Smooth muscle cell (in vitro differentiated cells): Measurements from ENCODE around the gene MACROD2. TPM values are rescaled to one million over a fixed set of nuclear protein-coding genes. Genes with fewer than 3 reads are reported as not detected.

Experiments
- DNase-seq: peaks from one replicate; lab custom pipeline; 2025; ENCODE audit not compliant: unreplicated experiment; lab: John Stamatoyannopoulos, UW
- H2AFZ ChIP-seq: fragments of 200-600 bp; sonication (generic); 2 replicates; pipeline ENCODE4 v1.6.0; 2016; ENCODE audit warnings: antibody characterized with exemption, low read depth, mild to moderate bottlenecking
- H3F3A ChIP-seq: fragments of 200-600 bp; sonication (generic); 2 replicates; pipeline ENCODE4 v1.6.0; 2017; ENCODE audit warnings: antibody characterized with exemption, low read depth
- H3K27ac ChIP-seq: fragments of 200-600 bp; sonication (generic); 2 replicates; pipeline ENCODE4 v1.5.1; 2016; ENCODE audit warnings: low read depth, mild to moderate bottlenecking
- H3K27me3 ChIP-seq: fragments of 200-600 bp; sonication (generic); 2 replicates; pipeline ENCODE4 v1.6.1; 2016; ENCODE audit warnings: low read depth, mild to moderate bottlenecking
- H3K36me3 ChIP-seq: fragments of 200-600 bp; sonication (generic); 2 replicates; pipeline ENCODE4 v1.5.1; 2016; ENCODE audit warnings: low read depth
- H3K4me1 ChIP-seq: fragments of 200-600 bp; sonication (generic); 2 replicates; pipeline ENCODE4 v1.5.1; 2016; ENCODE audit warnings: low read depth
- H3K4me2 ChIP-seq: fragments of 200-600 bp; sonication (generic); 2 replicates; pipeline ENCODE4 v1.6.0; 2016; ENCODE audit warnings: mild to moderate bottlenecking
- H3K4me3 ChIP-seq: fragments of 200-600 bp; sonication (generic); 2 replicates; pipeline ENCODE4 v1.5.1; 2016; ENCODE audit warnings: mild to moderate bottlenecking
- H3K79me2 ChIP-seq: fragments of 200-600 bp; sonication (generic); 2 replicates; pipeline ENCODE4 v1.6.0; 2016; ENCODE audit warnings: low read depth, mild to moderate bottlenecking
- H3K9ac ChIP-seq: fragments of 200-600 bp; sonication (generic); 2 replicates; pipeline ENCODE4 v1.6.0; 2016; ENCODE audit warnings: low read depth
- H3K9me3 ChIP-seq: fragments of 200-600 bp; sonication (generic); replicated peaks from 2 replicates; pipeline ENCODE4 v1.5.1; 2016; ENCODE audit warnings: low read depth
- H4K20me1 ChIP-seq: fragments of 200-600 bp; sonication (generic); 2 replicates; pipeline ENCODE4 v1.6.0; 2016; ENCODE audit warnings: low read depth
- CTCF ChIP-seq: fragments of 200-600 bp; sonication (generic); IDR thresholded peaks from 2 replicates; pipeline ENCODE4 v1.5.1; 2017; ENCODE audit warnings: borderline replicate concordance, mild to moderate bottlenecking, antibody characterized with exemption; ENCODE audit not compliant: insufficient read depth, poor library complexity, severe bottlenecking
- WGBS: methylation state at CpG from one replicate; pipeline ENCODE4 v1.1.7; 2016; ENCODE audit warnings: low lambda C conversion rate; 5-methylcytosine and 5-hydroxymethylcytosine counted together
- polyA plus RNA-seq: library from polyadenylated mRNA; unstranded; fragments of >200 nt; fragmentation: Nextera tagmentation; extraction: Ambion mirVana; gene quantifications from 2 replicates; pipeline ENCODE4 v1.2.1, GENCODE V29; 2016
- total RNA-seq: library from RNA; depleted of rRNA; stranded (reverse); fragments of >200 nt; gene quantifications from 2 replicates; pipeline ENCODE4 v1.2.3, GENCODE V29; 2014

The MACROD2 gene
- total and polyA plus RNA-seq, 2 experiments from 2014 or later, result 0.04 to 0.32 TPM

- Histone ChIP-seq H3K27me3 (no peaks in the 10 kb centered on the region), H2AFZ (no peak overlapping the region), H3K27ac (no peak overlapping the region), H3K36me3 (no peaks in the 10 kb centered on the region), H3K79me2 (no peaks in the 10 kb centered on the region), H3K4me2 (peak overlapping the region; percentile 45), H3K9me3 (no peaks in the 10 kb centered on the region), H4K20me1 (no peaks in the 10 kb centered on the region), H3F3A (peaks cover 8% of the 10 kb centered on the region), H3K4me3 (no peak overlapping the region), H3K4me1 (peaks cover 27% of the 10 kb centered on the region), H3K9ac (no peak overlapping the region)
- WGBS, result 3% methylated on average over 8 of the region's 8 CpGs
- no peak for TF ChIP-seq CTCF
- DNase-seq, result no peak
Observed at GRCh38 chr20:14915356-14915755, 920.0 kb downstream of the MACROD2 start.

DNA sequence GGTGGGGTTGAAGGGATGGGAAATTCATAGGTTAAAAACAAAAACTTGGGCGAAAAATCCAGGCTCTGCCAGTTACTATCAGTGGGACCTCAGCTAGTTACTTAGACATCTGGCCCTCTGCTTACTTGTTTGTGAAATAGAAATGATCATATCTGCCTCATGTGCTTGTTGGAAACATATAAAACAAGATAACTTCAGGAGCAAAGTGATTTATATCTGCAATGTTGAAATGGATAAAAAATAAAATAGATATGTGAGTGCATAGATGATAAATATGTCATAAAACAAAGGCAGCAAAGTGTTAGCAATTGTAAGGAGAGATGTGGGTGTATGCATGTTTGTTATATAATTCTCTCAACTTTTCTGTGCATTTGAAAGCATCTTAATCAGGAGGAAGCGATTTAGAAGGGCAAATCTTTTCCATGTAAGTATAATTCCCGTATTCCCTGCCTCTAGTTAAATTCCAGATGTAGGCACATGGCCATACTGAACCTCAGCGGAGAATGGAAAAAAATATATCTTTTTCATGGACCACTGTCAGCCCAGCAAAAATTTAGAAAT lies 921.1 kb downstream of the MACROD2 start:
- Histone ChIP-seq H3K79me2 (no peaks in the 10 kb centered on the region), H3K9me3 (no peaks in the 10 kb centered on the region), H3K27ac (no peak overlapping the region), H3K4me2 (peak overlapping the region; percentile 45), H3K27me3 (no peaks in the 10 kb centered on the region), H3K4me1 (peaks cover 29% of the 10 kb centered on the region), H3K36me3 (no peaks in the 10 kb centered on the region), H3K9ac (no peak overlapping the region), H3K4me3 (no peak overlapping the region), H4K20me1 (no peaks in the 10 kb centered on the region), H3F3A (peaks cover 8% of the 10 kb centered on the region), H2AFZ (no peak overlapping the region)
- no peak for DNase-seq
- 60% methylated on average over 4 of the region's 4 CpGs for WGBS
- no peak for TF ChIP-seq CTCF

DNA sequence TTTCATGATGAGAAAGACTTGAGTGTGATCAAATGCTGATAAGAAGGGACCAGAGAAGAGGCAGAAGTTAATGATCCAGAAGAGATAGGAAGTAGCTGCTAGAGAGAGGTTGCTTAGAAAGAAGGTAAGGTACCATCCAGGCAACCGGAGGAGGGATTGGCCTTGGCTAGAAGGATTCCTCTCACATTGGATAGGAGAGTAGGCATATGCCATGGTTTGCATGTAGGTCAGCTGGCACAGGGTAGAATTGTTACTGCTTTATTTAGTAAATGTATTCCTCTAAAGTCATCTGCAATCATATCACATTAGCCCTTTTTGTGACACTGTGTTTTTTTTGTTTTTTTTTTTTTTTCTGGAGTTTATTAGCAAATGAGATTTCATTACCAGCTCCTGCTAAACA lies 923.0 kb downstream of the MACROD2 start:
- Histone ChIP-seq H3K4me3 (no peak overlapping the region), H3K79me2 (no peaks in the 10 kb centered on the region), H3F3A (peaks cover 8% of the 10 kb centered on the region), H3K27me3 (no peaks in the 10 kb centered on the region), H2AFZ (no peak overlapping the region), H3K4me2 (no peak overlapping the region), H3K9me3 (no peaks in the 10 kb centered on the region), H4K20me1 (no peaks in the 10 kb centered on the region), H3K9ac (no peak overlapping the region), H3K27ac (no peak overlapping the region), H3K4me1 (peaks cover 38% of the 10 kb centered on the region), H3K36me3 (no peaks in the 10 kb centered on the region)
- no peak for DNase-seq
- no peak for TF ChIP-seq CTCF
- WGBS, result 95% methylated on average over 1 of the region's 1 CpG

DNA sequence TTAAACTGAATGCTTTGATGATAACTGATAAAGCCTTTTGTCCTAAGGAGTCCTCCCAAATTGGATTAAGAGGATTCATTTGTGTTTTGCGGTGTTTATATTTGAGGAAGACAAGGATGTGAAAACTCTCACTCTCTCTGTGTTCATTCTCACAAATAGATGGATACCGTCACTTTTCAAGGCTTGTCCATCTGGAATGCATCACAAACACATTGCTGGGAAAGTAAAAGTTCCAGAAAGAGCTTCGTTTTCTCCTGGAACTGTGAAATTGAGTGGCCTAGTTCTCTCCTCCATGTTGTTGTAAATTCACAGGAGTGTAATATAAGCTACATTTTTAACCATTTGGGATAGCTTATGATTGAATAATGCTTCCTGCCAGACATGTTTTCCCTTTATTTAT lies 923.7 kb downstream of the MACROD2 start:
- no peaks in the 10 kb centered on the region for H4K20me1 ChIP-seq
- no peak overlapping the region for H3K4me3 ChIP-seq
- H3K27me3 ChIP-seq, result no peaks in the 10 kb centered on the region
- no peaks in the 10 kb centered on the region for H3K79me2 ChIP-seq
- H3K4me2 ChIP-seq, result peak overlapping the region; percentile 62
- H3K27ac ChIP-seq, result no peak overlapping the region
- WGBS, result 26% methylated on average over 3 of the region's 3 CpGs
- no peaks in the 10 kb centered on the region for H3K36me3 ChIP-seq
- peaks cover 39% of the 10 kb centered on the region for H3K4me1 ChIP-seq
- no peak for TF ChIP-seq CTCF
- H2AFZ ChIP-seq, result no peak overlapping the region
- H3F3A ChIP-seq, result peaks cover 8% of the 10 kb centered on the region
- DNase-seq, result no peak
- no peaks in the 10 kb centered on the region for H3K9me3 ChIP-seq
- no peak overlapping the region for H3K9ac ChIP-seq
